Activated effector memory CD4-positive, alpha-beta T cell treated with Interleukin-2 at 50 U/mL for 16 hours (primary cell): ENCODE data around the gene FCRL3.
"Not testable (repeated sequence)": the region's sequence is repeated elsewhere in the genome, so short reads cannot be mapped to it uniquely, and the experiment has no call there.

Source experiments
- DNase-seq: peaks from one replicate; pipeline ENCODE4 v3.0.0-alpha.2; 2020

FCRL3 gene, protein sequence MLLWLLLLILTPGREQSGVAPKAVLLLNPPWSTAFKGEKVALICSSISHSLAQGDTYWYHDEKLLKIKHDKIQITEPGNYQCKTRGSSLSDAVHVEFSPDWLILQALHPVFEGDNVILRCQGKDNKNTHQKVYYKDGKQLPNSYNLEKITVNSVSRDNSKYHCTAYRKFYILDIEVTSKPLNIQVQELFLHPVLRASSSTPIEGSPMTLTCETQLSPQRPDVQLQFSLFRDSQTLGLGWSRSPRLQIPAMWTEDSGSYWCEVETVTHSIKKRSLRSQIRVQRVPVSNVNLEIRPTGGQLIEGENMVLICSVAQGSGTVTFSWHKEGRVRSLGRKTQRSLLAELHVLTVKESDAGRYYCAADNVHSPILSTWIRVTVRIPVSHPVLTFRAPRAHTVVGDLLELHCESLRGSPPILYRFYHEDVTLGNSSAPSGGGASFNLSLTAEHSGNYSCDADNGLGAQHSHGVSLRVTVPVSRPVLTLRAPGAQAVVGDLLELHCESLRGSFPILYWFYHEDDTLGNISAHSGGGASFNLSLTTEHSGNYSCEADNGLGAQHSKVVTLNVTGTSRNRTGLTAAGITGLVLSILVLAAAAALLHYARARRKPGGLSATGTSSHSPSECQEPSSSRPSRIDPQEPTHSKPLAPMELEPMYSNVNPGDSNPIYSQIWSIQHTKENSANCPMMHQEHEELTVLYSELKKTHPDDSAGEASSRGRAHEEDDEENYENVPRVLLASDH

DNA sequence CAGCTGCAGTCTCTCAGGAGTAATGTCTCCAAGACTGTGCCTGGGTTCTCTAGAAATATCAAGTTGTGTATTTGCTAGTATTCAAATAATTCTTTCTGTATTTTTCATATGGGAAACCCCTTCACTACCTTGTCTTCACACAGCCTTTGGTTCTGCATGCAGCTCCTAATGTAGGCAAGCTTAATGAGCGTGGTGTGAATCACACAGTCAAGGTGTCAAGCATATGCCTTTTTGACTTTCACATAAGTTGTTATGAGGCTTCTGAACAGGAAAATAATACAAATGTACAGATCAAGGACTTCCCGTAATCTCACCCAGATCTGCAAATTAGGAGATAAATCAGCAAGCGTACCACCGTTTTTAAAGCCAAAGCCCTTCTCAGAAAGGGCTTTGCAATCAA, at the start of gene FCRL3:
Gene FCRL3 (minus strand): TSS at position 38 of the 400 bp plus-strand sequence. CDS start 280 bp downstream, outside the sequence.
- no peak for DNase-seq

DNA sequence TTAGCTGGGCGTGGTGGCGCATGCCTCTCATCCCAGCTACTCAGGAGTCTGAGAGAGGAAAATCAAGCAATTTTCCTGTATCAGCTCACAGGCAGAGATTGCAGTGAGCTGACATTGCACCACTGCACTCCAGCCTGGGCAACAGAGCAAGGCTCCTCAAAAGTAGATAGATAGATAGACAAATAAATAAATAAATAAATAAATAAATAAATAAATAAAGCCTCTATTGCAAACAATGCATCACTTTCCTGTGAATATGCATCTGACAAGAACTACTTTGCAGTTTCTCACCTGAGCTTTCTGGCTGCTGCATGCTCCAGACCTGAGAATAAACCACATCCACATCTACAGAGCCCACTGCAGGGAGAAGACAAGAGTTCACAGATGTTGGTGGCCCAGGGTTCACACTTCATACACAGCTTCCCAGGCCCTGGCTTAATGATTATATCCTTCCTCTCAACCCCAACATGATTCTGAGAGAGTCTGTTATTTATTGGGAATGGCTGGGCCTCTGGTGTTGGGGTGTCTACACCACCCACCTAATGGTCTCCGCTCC, 47.8 kb upstream of the FCRL3 start:
- no peak for DNase-seq

DNA sequence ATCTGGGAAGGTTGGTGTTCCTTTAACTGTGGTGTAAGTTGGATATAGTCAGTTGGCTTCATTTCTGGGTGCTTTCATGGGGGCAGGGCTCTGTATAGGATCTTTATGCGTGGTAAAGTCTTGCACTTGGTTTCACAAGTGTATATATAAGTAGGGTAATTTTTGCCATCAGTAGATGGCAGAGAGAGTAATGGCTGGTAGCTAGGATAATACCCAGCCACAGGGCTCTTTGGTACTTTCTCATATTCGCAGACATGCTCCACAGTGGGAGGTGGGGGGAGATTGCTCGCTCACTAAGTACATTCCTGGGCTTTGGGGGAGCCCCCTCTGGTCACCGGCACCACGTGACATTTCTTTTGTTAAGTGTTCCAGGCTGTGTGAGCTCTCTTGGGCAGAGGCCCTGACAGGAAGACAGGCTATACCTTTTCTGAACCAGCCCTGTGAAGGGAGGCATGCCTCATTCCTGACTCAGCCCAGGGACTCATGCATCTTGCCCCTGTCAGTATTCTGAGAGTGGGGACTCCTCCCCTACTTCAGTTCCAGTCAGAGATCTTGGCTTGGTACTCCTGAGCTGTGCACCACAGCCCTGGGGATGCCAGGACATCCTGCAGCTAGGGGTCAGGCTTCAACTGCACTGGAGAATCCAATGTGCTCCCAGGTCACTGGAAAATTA, 38.8 kb upstream of the FCRL3 start:
- no peak for DNase-seq

DNA sequence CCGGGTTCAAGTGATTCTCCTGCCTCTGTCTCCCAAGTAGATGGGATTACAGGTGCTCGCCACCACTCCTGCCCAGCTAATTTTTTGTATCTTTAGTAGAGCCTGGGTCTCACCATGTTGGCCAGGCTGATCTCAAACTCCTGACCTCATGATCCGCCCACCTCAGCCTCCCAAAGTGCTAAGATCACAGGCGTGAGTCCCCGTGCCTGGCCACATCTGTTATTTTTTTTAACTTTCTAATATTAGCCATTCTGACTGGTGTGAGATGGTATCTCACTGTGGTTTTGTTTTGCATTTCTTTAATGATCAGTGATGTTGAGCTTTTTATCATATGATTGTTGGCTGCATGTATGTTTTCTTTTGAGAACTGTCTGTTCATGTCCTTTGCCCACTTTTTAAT, 35.4 kb upstream of the FCRL3 start:
- not testable (repeated sequence) for DNase-seq

DNA sequence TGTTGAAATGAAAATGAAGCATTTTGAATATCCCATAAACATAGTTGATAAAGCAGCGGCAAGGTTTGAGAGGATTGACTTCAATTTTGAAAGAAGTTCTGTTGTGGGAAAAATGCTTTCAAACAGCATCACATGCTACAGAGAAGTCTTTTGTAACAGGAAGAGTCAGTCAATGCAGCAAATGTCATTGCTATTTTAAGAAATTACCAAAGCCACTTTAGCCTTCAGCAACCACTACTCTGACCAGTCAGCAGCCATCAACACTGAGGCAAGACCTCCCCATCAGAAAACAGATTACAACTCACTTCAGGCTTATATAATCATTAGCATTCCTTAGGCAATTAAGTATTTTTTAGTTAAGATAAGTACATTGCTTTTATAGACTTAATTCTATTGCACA, 33.8 kb upstream of the FCRL3 start:
- DNase-seq: no peak

DNA sequence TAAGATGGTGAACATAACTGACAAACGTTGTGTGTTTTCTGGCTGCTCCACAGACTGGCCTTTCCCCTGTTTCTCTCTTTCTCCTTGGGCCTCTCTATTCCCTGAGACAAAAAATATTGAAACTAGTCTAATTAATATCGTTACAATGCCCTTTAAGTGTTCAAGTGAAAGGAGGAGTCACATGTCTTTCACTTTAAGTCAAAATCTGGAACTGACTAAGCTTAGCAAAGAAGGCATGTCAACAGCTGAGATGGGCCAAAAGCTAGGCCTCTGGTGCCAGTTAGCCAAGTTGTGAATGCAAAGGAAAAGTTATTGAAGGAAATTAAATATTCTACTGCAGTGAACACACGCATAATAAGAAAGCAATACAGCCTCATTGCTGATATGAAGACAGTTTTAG, 32.2 kb upstream of the FCRL3 start:
- no peak for DNase-seq

DNA sequence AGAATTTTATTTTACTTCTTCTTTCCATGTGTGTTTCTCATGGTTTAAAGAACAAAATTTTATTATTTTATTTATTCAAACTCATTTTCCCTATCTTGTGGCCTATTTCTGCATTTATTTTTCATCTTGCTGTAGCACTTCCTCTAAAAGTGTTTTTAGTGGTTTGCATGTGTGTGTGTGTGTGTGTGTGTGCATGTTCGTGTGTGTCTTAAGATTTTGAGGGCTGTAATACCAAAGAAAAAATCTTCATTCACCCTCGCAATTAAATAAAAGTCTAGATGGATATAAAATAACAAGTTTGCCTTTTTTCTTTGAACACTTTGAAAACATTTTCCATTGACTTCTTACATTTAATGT, 24.6 kb upstream of the FCRL3 start:
- DNase-seq: no peak

DNA sequence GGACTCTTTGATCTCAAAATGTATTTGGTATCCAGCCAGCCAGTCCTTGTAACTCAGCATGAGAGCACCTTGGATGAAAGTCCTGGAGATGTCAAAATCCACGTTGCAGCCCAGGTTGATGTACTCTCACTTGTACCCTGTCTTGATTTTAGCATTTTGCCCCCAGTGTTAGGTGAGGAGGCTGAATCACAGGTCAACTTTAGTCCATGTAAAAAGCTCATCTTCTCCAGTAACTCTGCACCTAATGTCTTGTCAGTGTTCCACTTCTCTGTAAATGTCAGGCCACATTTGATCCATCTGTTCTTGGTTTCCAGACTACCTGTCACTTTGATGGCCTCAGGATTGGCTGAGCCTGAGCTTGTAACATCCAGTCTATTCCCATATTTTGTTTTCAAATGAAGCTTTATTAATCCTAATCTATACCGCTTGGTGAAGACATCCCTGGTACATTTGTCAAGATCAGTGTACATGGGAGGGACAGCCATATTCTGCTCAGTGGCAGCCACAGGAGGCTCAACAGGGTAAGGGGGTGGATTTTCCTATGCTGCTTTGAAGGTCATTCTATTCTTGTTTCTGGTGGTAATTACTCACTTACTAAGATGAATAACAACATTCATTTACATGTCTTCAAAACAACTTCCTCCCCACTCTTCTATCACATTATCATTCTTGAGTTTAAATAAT, 24.1 kb upstream of the FCRL3 start:
- no peak for DNase-seq

DNA sequence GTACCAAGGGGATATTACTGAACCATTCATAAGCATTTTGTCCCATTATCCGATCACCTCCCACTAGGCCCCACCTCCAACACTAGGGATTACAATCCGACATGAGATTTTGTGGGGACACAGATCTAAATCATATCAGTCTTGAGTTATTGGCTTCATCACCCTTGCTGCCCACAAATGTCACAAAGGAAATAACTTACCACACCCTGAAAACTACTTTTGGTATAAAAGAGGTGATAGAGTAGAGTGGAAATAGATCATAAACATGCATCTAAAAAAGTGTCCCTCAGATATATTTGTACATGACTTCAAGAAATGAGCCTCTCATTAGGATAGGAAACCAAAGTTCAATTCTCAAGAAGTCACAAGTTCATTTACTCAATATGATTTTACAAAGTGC, 22.6 kb upstream of the FCRL3 start:
- no peak for DNase-seq

DNA sequence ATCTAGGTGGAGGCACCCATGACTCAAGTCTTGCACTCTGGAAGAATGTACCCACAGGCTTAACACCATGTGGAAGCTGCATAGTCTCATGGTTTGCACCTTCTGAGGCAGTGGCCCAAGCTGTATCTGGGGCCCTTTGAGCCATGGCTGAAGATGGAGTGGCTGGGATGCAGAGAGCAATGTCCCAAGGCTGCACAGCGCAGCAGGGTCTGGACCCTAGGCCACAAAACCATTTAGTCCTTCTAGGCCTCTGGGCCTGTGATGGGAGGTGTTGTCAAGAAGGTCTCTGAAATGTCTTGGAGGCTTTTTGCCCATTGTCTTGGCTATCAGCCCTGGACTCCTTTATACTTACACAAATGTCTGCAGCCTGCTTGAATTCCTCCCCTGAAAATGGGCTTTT, 21.4 kb upstream of the FCRL3 start:
- no peak for DNase-seq

DNA sequence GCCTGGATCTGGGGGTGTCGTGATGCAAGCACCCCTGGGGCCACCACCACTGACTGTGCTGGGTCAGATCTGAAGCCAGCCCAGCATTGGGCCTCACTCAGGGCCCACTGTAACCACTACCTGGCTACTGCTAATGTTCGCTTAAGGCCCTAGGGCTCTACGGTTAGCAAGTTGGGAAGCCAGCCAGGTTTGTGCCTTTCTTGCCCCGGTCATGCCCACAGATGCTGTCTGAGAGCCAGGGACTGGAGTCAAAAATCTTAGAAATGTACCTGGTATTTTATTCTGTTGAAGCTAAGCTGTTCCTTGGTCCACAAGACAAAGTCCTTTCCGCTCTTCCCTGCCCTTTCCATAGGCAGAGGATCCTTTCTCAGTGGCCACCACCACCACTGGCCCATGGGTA, 15.2 kb upstream of the FCRL3 start:
- no peak for DNase-seq

DNA sequence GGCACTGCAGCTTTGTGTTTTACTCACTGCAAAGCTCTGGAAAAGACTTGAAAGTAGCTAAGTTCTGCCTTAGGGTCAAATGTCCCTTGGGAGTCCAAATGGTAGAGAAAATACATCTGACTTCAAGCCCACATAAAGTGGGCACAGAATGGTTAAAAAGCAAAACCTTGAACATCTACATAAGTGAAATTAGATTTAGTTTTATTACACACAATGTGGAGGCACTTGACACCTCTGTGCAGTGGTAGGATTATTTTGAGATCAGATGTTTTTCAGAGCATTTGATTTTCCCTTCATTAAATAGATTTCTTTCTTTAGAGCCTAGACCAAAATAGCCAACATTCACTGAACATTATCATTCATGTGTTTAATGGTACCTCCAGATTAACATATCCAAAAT, 11.2 kb upstream of the FCRL3 start:
- no peak for DNase-seq

DNA sequence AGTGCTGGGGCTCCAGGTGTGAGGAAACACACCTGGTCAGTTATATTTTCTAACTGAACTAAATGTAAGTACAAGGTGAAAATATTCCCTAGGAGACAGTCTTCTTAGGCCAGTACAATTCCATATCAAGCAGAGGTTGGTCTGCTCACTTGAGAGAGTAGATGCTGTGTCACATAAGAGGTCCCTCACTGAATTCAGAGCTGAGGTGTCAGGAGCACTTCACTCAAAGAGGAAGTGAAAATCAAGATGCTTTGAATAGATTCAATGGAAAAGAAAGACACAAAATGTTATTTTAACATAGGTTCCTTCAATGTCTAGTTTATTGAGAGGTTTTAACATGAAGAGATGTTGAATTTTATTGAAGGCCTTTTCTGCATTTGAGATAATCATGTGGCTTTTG, 4.3 kb upstream of the FCRL3 start:
- DNase-seq: no peak

DNA sequence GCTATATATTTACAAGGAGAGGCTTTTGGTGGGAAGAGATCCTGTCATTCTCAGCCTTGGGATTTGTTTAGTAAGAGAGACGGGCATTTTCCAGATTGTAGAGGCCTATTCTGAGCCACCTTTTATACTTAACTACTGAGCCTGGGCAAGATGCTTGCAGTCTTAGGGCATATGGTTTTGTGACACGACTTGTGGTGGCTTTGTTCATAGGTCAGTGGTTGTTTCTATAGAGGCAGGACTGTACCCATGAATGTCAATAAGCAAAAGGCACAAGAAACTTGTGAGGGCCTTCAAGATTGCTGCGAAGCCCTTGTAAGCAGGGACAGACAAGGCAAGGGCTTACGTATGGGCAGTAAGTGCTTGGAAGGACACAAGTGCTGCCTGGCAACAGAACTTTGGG, 3.4 kb upstream of the FCRL3 start:
- DNase-seq: no peak

DNA sequence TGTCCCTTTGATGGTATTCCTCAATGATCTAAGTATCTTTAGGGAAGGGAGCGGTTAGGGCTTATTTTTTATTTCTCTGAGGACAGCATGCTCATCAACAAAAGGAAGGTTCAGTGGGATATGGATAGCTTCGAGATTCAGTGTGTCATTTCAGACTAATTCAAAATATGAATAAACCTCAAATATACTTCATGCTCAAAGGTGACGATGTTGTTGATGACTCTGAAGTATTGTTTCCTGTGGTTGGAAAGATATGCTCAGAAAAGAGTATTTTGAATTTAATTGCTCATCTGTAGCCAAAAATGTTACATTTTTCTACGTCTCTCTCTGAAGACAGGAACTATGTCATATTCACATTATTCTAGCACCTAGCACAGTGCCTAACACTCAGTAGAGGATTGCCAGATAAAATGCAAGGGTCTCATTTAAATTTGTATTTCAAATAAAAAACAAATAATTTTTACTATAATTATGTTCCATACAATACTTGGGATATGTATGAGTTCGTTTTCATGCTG, 1.8 kb upstream of the FCRL3 start:
- DNase-seq: no peak

DNA sequence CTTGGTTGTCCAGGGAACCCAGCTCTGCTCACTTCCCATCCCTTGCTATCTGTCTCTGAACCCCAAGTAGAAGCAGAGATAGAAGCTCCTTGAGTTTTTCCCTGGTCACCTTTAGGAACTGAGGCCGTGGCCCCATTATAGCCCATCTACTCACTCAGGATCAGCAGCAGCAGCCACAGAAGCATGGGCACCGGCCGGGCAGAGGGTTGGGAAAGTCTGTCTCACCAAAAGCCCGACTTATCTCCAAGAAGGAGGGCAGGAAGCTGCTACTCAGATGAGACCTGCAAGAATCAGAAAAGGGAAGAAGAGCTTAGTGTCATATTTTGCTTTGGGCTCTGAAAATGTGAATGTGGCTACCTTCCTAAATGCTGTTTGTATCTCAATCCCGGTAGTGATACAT, 264 bp downstream of the FCRL3 start:
- no peak for DNase-seq

DNA sequence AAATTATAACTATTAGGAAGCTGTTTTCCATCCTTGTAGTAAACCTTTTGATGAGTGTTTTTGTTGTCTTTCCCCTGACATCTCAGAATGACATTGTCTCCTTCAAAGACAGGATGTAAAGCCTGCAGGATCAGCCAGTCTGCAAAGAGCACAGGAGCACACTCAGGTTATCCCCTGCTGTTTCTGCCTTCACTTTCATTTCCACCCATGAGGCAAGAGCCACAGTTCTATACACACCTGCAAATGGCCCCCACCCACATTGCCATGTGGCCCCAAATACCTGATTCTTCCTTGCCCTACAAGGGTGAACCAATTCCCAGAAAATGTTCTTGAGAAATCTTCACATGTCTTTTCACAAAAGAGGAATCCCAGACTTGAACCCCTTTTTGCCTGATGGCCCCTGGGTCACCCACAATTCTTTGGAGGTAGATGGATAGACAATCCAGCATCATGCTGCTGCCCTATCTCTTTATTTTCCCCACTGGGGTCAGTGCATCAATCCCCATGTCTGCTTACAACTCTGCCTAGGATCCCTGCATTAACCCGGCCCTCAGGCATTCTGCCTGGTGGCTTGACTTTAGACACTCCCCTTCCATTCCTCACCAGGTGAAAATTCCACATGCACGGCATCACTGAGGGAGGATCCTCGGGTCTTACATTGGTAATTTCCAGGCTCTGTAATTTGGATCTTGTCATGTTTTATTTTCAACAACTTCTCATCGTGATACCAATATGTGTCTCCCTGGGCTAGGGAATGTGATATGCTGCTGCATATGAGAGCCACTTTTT, 2.6 kb downstream of the FCRL3 start:
- no peak for DNase-seq

DNA sequence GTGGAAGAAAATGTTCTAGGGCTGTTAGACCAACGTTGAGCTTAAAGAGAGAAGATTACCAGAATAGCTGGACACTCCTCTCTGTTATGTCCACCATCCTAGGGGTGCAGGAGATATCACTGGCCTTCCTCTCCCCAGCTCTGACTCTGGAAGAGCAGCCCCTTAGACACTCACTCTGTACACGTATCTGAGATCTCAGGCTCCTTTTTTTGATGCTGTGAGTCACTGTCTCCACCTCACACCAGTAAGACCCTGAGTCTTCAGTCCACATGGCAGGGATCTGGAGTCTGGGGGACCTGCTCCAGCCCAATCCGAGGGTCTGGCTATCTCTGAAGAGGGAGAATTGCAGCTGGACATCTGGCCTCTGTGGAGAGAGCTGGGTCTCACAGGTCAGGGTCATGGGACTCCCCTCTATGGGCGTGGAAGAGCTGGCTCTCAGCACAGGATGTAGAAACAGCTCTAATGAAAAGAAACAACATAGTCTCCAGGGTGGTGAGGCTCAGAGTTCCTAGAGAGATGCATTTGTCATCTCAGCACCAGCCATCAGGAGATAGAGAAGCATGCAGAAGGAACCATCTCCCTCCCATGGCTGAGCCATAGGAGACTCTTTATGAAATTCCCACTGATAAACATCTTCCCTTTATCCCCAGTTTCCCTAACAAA, 3.5 kb downstream of the FCRL3 start:
- DNase-seq: no peak

DNA sequence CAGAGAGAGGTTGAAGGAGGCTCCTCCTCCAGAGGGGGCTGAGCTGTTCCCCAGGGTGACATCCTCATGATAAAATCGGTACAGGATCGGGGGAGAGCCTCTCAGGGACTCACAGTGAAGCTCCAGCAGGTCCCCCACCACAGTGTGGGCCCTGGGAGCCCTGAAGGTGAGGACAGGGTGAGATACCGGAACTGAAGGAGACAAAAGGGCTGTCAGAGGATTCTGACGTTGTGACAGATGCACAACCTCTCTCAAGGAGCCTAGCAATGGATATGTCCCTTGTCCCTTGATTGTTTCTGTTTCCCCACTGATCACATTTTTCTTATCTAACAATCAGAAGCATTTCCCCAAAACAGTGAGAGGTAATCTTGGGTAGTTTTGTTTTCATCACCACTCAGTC, 5.2 kb downstream of the FCRL3 start:
- DNase-seq: no peak

DNA sequence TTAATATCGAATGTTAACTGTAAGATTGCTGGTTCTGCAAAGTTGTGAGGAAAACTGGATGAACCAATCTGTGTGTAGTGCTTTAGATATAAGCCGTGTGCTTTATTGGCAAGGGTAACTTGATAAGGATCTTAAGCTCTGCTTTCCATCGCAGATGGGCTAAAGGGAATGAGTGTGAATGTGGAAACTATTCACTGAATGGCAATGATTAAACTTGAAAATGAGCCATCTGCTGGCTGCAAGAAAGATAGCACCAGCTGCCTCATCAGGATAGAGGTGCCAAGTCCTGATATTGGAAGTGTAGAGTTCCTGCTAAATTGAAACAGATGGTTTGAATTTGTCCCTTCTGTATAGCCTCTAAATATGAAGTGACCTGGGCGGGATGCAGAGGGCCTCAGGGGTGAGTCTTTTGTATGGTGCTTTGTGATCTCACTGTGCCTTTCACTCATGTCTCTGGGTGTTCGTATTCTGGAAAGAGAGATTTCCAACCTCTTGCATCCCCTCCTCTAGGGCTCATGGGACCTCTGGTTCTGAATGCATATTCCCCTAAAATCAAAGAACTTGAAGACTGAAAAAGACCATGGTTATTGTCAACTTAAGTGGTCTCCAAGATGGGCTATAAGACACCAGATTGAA, 9.2 kb downstream of the FCRL3 start:
- DNase-seq: no peak
